Muscle of leg (tissue), 11 donors: ENCODE data around the gene CR1. TPM values are rescaled to one million over a fixed set of nuclear protein-coding genes. Genes with fewer than 3 reads are reported as not detected.
"Not testable (repeated sequence)": the region's sequence is repeated elsewhere in the genome, so short reads cannot be mapped to it uniquely, and the experiment has no call there.

ENCODE experiments used
- DNase-seq: peaks from one replicate; pipeline ENCODE4 v3.0.0; 2013
- H3K27ac ChIP-seq: one replicate; pipeline ENCODE4 v1.5.1; 2013; ENCODE audit warnings: mild to moderate bottlenecking, low read length, control low read depth
- H3K27me3 ChIP-seq: one replicate; pipeline ENCODE4 v1.6.1; 2013; ENCODE audit warnings: low read length; ENCODE audit not compliant: control insufficient read depth, insufficient read depth
- H3K36me3 ChIP-seq: one replicate; pipeline ENCODE4 v1.6.1; 2013; ENCODE audit warnings: low read length; ENCODE audit not compliant: control insufficient read depth, insufficient read depth
- H3K4me1 ChIP-seq: one replicate; pipeline ENCODE4 v1.6.1; 2013; ENCODE audit warnings: low read length; ENCODE audit not compliant: control insufficient read depth, insufficient read depth
- H3K4me3 ChIP-seq: one replicate; pipeline ENCODE4 v1.5.1; 2013; ENCODE audit warnings: low read length, control low read depth
- H3K9me3 ChIP-seq: replicated peaks from 2 replicates; pipeline ENCODE4 v1.6.1; 2013; ENCODE audit warnings: low read depth, low read length; ENCODE audit not compliant: control insufficient read depth
- WGBS: methylation state at CpG from one replicate; pipeline ENCODE4 v1.1.5; 2013; ENCODE audit warnings: missing lambda C conversion rate; ENCODE audit not compliant: insufficient coverage; 5-methylcytosine and 5-hydroxymethylcytosine counted together
- polyA plus RNA-seq, 8 donors: library from polyadenylated mRNA; unstranded; fragments of 120-200 nt; gene quantifications; one replicate each; pipeline versions ENCODE4 v1.2.1 to v1.2.3, GENCODE V29; 2013; ENCODE audit warnings: inconsistent platforms in 1 of 8, low replicate concordance in 1 of 8; ENCODE audit not compliant: insufficient read length in 8 of 8, insufficient read depth in 1 of 8
- total RNA-seq: library from RNA; stranded (reverse); fragments of 120-200 nt; gene quantifications from one replicate; pipeline ENCODE4 v1.2.4, GENCODE V29; 2013

The CR1 gene
- total and polyA plus RNA-seq, 9 donors, result 0.50 to 1.6 (median 0.96) TPM

- H3K4me1 ChIP-seq, result no peaks in the 10 kb centered on the region
- DNase-seq, result no peak
- peaks cover 27% of the 10 kb centered on the region for H3K27me3 ChIP-seq
- no peaks in the 10 kb centered on the region for H3K9me3 ChIP-seq
- WGBS, result 67% methylated on average over 2 of the region's 3 CpGs
- no peak overlapping the region for H3K4me3 ChIP-seq
- no peaks in the 10 kb centered on the region for H3K36me3 ChIP-seq
- no peak overlapping the region for H3K27ac ChIP-seq
These were observed 174.2 kb downstream of the CR1 start for GRCh38 chr1:207670192-207670591.

GRCh38 chr1:207670997-207671396 is 175.0 kb downstream of the CR1 start:
- Histone ChIP-seq H3K27ac (no peak overlapping the region), H3K4me1 (no peaks in the 10 kb centered on the region), H3K9me3 (no peaks in the 10 kb centered on the region), H3K4me3 (no peak overlapping the region), H3K27me3 (peaks cover 27% of the 10 kb centered on the region), H3K36me3 (no peaks in the 10 kb centered on the region)
- WGBS, result 20% methylated on average over 2 of the region's 3 CpGs
- DNase-seq, result no peak

- Histone ChIP-seq H3K27ac (no peak overlapping the region), H3K27me3 (peaks cover 27% of the 10 kb centered on the region), H3K36me3 (no peaks in the 10 kb centered on the region), H3K4me1 (no peaks in the 10 kb centered on the region), H3K4me3 (no peak overlapping the region), H3K9me3 (no peaks in the 10 kb centered on the region)
- DNase-seq, result peak; percentile 5
- no CpG with 5 or more reads among the region's 5 CpGs for WGBS
These were observed 176.7 kb downstream of the CR1 start for GRCh38 chr1:207672522-207673130.

DNA sequence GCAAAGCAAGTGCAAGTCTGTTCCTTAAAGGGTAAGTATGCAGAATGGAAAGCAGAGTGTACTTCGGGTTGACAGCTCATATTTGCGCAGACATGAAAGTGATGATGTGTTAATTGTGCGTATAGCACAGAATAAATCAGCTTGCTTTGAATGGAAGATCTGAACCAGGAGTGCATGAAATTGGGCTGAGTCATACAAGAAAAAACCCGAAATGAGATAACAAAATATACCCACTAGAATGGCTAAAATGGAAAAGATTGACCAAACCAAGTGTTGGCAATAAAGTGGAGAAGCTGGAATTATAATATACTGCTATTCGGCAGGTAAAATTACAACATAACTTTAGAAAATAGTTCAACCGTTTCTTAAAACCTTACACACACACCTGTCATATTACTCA is 177.4 kb downstream of the CR1 start:
- DNase-seq, result no peak
- H3K9me3 ChIP-seq, result no peaks in the 10 kb centered on the region
- no peaks in the 10 kb centered on the region for H3K36me3 ChIP-seq
- H3K27ac ChIP-seq, result no peak overlapping the region
- WGBS, result 59% methylated on average over 2 of the region's 6 CpGs
- H3K4me3 ChIP-seq, result no peak overlapping the region
- H3K27me3 ChIP-seq, result peaks cover 27% of the 10 kb centered on the region
- H3K4me1 ChIP-seq, result no peaks in the 10 kb centered on the region

DNA sequence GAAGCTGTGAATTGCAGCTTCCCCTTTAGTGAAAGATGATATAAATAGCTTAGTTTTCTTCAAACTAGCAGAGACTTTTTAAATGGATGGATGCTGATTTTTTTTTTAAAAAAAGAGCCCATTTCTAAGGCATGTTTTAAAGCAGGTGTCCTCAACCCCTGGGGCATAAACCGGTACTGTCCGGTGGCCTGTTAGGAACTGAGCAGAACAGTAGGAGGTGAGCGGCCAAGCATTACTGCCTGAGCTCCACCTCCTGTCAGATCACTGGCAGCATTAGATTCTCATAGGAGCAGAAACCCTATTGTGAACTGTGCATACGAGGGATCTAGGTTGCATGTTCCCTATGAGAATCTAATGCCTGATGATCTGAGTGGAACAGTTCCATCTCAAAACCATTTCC is 180.2 kb downstream of the CR1 start:
- peaks cover 4% of the 10 kb centered on the region for H3K27me3 ChIP-seq
- no CpG with 5 or more reads among the region's 4 CpGs for WGBS
- H3K4me3 ChIP-seq, result no peak overlapping the region
- no peaks in the 10 kb centered on the region for H3K9me3 ChIP-seq
- no peak overlapping the region for H3K27ac ChIP-seq
- DNase-seq, result no peak
- H3K4me1 ChIP-seq, result no peaks in the 10 kb centered on the region
- H3K36me3 ChIP-seq, result no peaks in the 10 kb centered on the region

- H3K9me3 ChIP-seq, H3K36me3 ChIP-seq: not testable (repeated sequence)
- no CpG with 5 or more reads among the region's 6 CpGs for WGBS
These were observed 184.8 kb downstream of the CR1 start for GRCh38 chr1:207680590-207681388.

DNA sequence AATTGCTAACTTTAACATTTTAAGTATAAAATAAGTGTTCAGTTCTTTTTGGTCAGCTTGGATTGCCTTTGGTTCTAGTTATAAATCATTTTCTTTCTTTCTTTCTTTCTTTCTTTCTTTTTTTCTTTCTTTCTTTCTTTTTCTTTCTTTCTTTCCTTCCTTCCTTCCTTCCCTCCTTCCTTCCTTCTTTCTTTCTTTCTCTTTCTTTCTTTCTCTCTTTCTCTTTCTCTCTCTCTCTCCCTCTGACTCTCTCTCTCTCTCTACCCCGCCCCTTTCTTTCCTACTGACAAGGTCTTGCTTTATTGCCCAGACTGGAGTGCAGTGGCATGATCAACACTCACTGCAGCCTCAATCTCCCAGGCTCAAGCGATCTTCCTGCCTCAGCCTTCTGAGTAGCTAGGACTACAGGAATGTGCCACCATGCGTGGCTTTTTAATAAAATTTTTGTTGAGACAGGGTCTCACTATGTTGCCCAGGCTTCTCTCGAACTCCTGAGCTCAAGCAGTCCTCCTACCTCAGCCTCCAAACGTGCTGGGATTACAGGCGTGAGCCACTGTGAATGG is 187.0 kb downstream of the CR1 start:
- H3K9me3 ChIP-seq, H3K27me3 ChIP-seq, H3K4me3 ChIP-seq, H3K4me1 ChIP-seq, H3K36me3 ChIP-seq, DNase-seq, H3K27ac ChIP-seq: not testable (repeated sequence)
- WGBS, result 100% methylated on average over 3 of the region's 6 CpGs

More at GRCh38 chr1:207680590-207681388, 184.8 kb downstream of the CR1 start:
- not testable (repeated sequence) for DNase-seq, H3K27me3 ChIP-seq, H3K4me1 ChIP-seq, H3K4me3 ChIP-seq, H3K27ac ChIP-seq

GRCh38 chr1:207690551-207690950 is 194.6 kb downstream of the CR1 start:
- not testable (repeated sequence) for H3K9me3 ChIP-seq, DNase-seq, H3K4me3 ChIP-seq, H3K4me1 ChIP-seq, H3K36me3 ChIP-seq, H3K27me3 ChIP-seq, H3K27ac ChIP-seq
- no CpG with 5 or more reads among the region's 4 CpGs for WGBS

GRCh38 chr1:207691010-207691409 is 195.1 kb downstream of the CR1 start:
- Histone ChIP-seq H3K9me3 (no peaks in the 10 kb centered on the region), H3K27me3 (peaks cover 5% of the 10 kb centered on the region), H3K36me3 (no peaks in the 10 kb centered on the region), H3K4me1 (no peaks in the 10 kb centered on the region), H3K4me3 (no peak overlapping the region), H3K27ac (no peak overlapping the region)
- DNase-seq, result no peak
